A673 (cell line): Measurements from ENCODE around the gene OBI1.

Experiments
- CTCF ChIP-seq: fragments of 300-800, 200-600 bp; sonication (generic); conservative IDR thresholded peaks from 2 replicates; pipeline ENCODE4 v1.5.1; 2017; ENCODE audit warnings: low read depth, mild to moderate bottlenecking, antibody characterized with exemption, low read length, moderate library complexity, mixed read lengths
- EZH2 ChIP-seq: fragments of 200-600 bp; sonication (generic); IDR thresholded peaks from 2 replicates; pipeline ENCODE4 v1.6.1; 2017; ENCODE audit warnings: borderline replicate concordance, low read depth, mild to moderate bottlenecking, mixed read lengths, antibody characterized with exemption, low read length; ENCODE audit not compliant: poor library complexity, severe bottlenecking

- no peak for TF ChIP-seq CTCF
- TF ChIP-seq EZH2 = no peak
Measured at GRCh38 chr13:78589206-78589605, 69.7 kb downstream of the OBI1 start.
